ENCODE data around the gene FIGNL2. TPM values are rescaled to one million over a fixed set of nuclear protein-coding genes. Genes with fewer than 3 reads are reported as not detected.
A peak's percentile ranks its signal among the peaks of the same experiment; 100 is the strongest.
"Not testable (repeated sequence)": the region's sequence is repeated elsewhere in the genome, so short reads cannot be mapped to it uniquely, and the experiment has no call there.

Gene FIGNL2
- total RNA-seq, 6 donors from 2014 or later = 0.22 to 1.5 (median 0.39) TPM; not detected in 1

GRCh38 chr12:51836041-51836826, 12.3 kb downstream of the FIGNL2 start:
- Histone ChIP-seq H3K27me3 (no peaks in the 10 kb centered on the region), H3K4me3 (no peak overlapping the region), H3K9me3 (no peaks in the 10 kb centered on the region), H3K4me1 (peaks cover 0 to 9% (median 7%) of the 10 kb centered on the region in 4 donors), H3K36me3 (no peaks in the 10 kb centered on the region), H3K27ac (no peak overlapping the region)
- DNase-seq (no peak), ATAC-seq (ENCODE audit: low FRiP score in 2 of 2) (no peak)
- WGBS, 2 donors = 52 to 78% methylated on average over 4 to 13 of the region's 13 CpGs
- TF ChIP-seq POLR2A (IDR thresholded peaks at IDR 0.05) (no peak), POLR2AphosphoS5 (IDR thresholded peaks at IDR 0.05) (no peak), EP300 (IDR thresholded peaks at IDR 0.05) (no peak)
- TF ChIP-seq, protein P1, sequence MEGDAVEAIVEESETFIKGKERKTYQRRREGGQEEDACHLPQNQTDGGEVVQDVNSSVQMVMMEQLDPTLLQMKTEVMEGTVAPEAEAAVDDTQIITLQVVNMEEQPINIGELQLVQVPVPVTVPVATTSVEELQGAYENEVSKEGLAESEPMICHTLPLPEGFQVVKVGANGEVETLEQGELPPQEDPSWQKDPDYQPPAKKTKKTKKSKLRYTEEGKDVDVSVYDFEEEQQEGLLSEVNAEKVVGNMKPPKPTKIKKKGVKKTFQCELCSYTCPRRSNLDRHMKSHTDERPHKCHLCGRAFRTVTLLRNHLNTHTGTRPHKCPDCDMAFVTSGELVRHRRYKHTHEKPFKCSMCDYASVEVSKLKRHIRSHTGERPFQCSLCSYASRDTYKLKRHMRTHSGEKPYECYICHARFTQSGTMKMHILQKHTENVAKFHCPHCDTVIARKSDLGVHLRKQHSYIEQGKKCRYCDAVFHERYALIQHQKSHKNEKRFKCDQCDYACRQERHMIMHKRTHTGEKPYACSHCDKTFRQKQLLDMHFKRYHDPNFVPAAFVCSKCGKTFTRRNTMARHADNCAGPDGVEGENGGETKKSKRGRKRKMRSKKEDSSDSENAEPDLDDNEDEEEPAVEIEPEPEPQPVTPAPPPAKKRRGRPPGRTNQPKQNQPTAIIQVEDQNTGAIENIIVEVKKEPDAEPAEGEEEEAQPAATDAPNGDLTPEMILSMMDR (IDR thresholded peaks at IDR 0.05) = no peak

DNA sequence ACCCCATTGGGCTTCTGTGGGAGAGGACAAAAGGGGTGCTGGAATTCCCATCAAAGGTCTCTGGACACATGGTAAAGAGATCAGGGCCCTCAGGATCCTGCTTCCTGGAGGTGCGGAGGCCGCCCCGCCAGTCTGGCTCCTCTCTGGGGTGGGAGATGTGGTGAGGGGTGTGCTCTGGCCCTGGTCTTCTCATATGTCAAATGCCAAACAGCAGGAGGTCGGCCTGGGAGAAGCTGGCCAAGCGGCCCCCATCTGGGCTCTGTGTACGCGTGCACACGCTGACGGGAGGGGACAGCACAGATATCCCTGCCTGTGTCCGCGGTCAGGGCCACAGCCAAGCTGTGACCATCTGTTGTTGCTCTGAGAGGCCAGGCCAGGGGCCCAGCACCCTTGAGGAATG, 14.1 kb downstream of the FIGNL2 start:
- Histone ChIP-seq H3K9me3 (no peaks in the 10 kb centered on the region), H3K4me3 (no peak overlapping the region), H3K27ac (no peak overlapping the region), H3K36me3 (no peaks in the 10 kb centered on the region), H3K4me1 (peaks cover 0 to 9% (median 7%) of the 10 kb centered on the region in 4 donors), H3K27me3 (no peaks in the 10 kb centered on the region)
- ATAC-seq (ENCODE audit: low FRiP score in 2 of 2) (no peak), DNase-seq (peak in 1 of 2 donors; percentile 65)
- 84 to 90% methylated on average over 8 to 10 of the region's 11 CpGs for WGBS, 2 donors
- TF ChIP-seq POLR2AphosphoS5 (IDR thresholded peaks at IDR 0.05) (no peak), EP300 (IDR thresholded peaks at IDR 0.05) (no peak), POLR2A (IDR thresholded peaks at IDR 0.05) (no peak)
- TF ChIP-seq, protein P1 (IDR thresholded peaks at IDR 0.05) = no peak

DNA sequence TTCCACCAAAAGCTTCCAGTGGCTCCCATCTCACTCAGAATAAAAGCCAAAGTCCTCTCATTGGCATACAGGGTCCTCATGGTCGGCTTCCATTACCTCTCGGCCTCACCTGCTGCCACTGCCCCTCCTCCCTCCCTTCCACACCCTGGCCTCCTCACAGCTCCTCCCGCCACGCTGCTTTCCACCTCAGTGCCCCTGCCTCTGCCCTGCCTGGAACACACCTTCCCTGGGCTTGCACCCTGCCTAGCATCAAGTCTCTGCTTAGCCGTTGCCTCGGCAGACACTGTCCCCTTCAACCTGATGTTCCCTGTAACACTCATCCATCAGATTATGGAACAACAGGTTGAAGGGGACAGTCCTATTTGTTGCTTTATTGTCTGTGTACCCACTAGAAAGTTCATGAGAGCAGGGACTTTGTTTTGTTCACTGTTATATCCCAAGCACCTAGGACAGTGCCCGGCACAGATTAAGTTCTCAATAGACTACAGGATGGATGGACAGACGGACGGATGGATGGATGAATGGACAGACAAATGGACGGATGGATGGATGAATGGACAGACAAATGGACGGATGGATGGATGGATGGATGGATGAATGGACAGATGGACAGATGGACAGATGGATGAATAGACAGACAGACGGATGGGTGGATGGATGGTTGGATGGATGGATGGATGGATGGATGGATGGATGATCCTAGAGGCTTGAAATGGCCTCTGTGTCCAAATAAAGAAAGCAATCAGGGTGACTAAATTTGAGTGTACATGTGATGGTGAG, 14.9 kb downstream of the FIGNL2 start:
- H3K4me3 ChIP-seq = no peak overlapping the region
- no peak for TF ChIP-seq EP300 (IDR thresholded peaks at IDR 0.05)
- no peak for TF ChIP-seq POLR2A (IDR thresholded peaks at IDR 0.05)
- TF ChIP-seq, protein P1 (IDR thresholded peaks at IDR 0.05) = no peak
- TF ChIP-seq POLR2AphosphoS5 (IDR thresholded peaks at IDR 0.05) = no peak
- peaks cover 0 to 9% (median 5%) of the 10 kb centered on the region in 4 donors for H3K4me1 ChIP-seq
- DNase-seq (no peak), ATAC-seq (ENCODE audit: low FRiP score in 2 of 2) (no peak)
- H3K27ac ChIP-seq = no peak overlapping the region
- no peaks in the 10 kb centered on the region for H3K9me3 ChIP-seq
- WGBS, 2 donors = 67 to 88% methylated on average over 12 of the region's 12 CpGs
- no peaks in the 10 kb centered on the region for H3K27me3 ChIP-seq
- H3K36me3 ChIP-seq = no peaks in the 10 kb centered on the region

GRCh38 chr12:51832354-51833107, 16.0 kb downstream of the FIGNL2 start:
- 25 to 35% methylated on average over 10 of the region's 10 CpGs for whole genome bisulfite sequencing, 2 donors
- TF ChIP-seq POLR2A (IDR thresholded peaks at IDR 0.05) = no peak
- no peak overlapping the region for H3K27ac ChIP-seq
- H3K27me3 ChIP-seq = no peaks in the 10 kb centered on the region
- H3K4me1 ChIP-seq = peaks cover 8 to 18% (median 10%) of the 10 kb centered on the region in 4 donors
- no peak for DNase-seq
- no peaks in the 10 kb centered on the region for H3K9me3 ChIP-seq
- H3K36me3 ChIP-seq = no peaks in the 10 kb centered on the region
- ATAC-seq (ENCODE audit: low FRiP score in 2 of 2) = no peak
- H3K4me3 ChIP-seq = no peak overlapping the region

GRCh38 chr12:51831817-51832216, 16.7 kb downstream of the FIGNL2 start:
- not testable (repeated sequence) for H3K36me3 ChIP-seq; ATAC-seq (ENCODE audit: low FRiP score in 2 of 2); H3K9me3 ChIP-seq; H3K27me3 ChIP-seq; H3K4me3 ChIP-seq; H3K27ac ChIP-seq; DNase-seq
- WGBS, 2 donors = 77 to 80% methylated on average over 5 of the region's 5 CpGs
- H3K4me1 ChIP-seq = peaks cover 8 to 24% (median 11%) of the 10 kb centered on the region in 4 donors

All from upper lobe of left lung (tissue), 6 donors.